WTC11 (cell line): ENCODE results near the gene MKI67.

Experiments
- NR3C1 ChIP-seq: sonication (generic); formaldehyde crosslinking; conservative IDR thresholded peaks from 2 replicates; pipeline ENCODE4 v1.8.1; 2023; ENCODE audit warnings: low read depth, mild to moderate bottlenecking, missing genetic modification reagents
- SP1 ChIP-seq: sonication (generic); formaldehyde crosslinking; conservative IDR thresholded peaks from 2 replicates; pipeline ENCODE4 v1.8.1; 2022; ENCODE audit warnings: missing genetic modification reagents
- TF ChIP-seq, protein P1 (sequence below): fragments of 200-600 bp; IDR thresholded peaks from 2 replicates; pipeline ENCODE4 v1.8.0; 2022; ENCODE audit warnings: antibody characterized with exemption

DNA sequence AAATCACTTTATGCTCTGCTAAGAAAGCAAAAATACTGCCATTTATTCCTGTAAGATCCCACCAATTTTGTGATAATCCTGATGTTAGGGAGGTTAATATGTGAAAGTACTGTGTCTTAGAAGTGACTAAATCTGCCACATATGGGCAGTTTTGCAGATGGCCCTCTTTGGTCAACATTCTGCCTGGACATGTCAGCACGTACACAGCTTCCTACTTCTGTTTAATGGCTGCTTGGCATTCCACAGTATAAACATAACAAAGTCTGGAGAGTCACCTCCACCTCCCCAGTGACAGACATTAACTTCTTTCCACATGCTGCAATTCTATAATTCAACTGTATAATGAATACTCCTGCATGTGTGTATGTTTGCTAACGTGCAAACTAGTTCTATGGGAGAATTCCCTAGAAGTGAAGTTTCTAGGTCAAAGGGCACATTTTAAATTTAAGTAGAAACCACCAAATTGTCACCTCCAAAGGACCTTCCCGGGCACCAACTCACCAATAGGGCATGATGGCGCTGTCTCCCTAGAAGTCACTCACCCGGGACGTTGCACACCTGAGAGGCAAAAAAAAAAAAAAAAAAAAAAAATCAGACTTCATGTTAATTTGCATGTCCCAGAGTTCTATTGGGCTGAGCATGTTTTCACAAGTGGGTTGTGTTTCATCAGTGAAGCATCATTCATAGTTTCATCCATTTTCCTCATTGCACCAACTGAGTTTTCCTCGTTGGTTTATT is 38.9 kb downstream of the MKI67 start:
- no peak for TF ChIP-seq SP1 (CRISPR knock-in tag)
- TF ChIP-seq, protein P1, sequence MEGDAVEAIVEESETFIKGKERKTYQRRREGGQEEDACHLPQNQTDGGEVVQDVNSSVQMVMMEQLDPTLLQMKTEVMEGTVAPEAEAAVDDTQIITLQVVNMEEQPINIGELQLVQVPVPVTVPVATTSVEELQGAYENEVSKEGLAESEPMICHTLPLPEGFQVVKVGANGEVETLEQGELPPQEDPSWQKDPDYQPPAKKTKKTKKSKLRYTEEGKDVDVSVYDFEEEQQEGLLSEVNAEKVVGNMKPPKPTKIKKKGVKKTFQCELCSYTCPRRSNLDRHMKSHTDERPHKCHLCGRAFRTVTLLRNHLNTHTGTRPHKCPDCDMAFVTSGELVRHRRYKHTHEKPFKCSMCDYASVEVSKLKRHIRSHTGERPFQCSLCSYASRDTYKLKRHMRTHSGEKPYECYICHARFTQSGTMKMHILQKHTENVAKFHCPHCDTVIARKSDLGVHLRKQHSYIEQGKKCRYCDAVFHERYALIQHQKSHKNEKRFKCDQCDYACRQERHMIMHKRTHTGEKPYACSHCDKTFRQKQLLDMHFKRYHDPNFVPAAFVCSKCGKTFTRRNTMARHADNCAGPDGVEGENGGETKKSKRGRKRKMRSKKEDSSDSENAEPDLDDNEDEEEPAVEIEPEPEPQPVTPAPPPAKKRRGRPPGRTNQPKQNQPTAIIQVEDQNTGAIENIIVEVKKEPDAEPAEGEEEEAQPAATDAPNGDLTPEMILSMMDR, result no peak
- TF ChIP-seq NR3C1, result no peak
